H1 (cell line): ENCODE measurements around the gene MAML3. TPM values are rescaled to one million over a fixed set of nuclear protein-coding genes. Genes with fewer than 3 reads are reported as not detected.

Experiments
- CTCF ChIA-PET: fragments of 300-600 bp; sonication (Branson Sonifier 250); formaldehyde crosslinking; loops from one replicate; lab custom pipeline; 2021; ENCODE audit not compliant: partially characterized antibody; lab: Charles Lee
- POLR2A ChIA-PET: fragments of 300-600 bp; sonication (Branson Sonifier 250); formaldehyde crosslinking; loops from one replicate; lab custom pipeline; 2021; ENCODE audit warnings: inconsistent platforms; ENCODE audit not compliant: partially characterized antibody; lab: Charles Lee
- DNase-seq, 2 experiments: peaks; one replicate each; pipeline versions ENCODE4 v3.0.0 to v3.0.0-alpha.2; 2010 to 2022; ENCODE audit warnings: low spot score in 2 of 2, low read depth in 1 of 2, mixed read lengths in 1 of 2
- FAIRE-seq: peaks from 2 replicates; lab custom pipeline; 2011; peaks lifted over from hg19 to GRCh38; lab: Jason Lieb, UNC
- H2AFZ ChIP-seq: 2 replicates; pipeline ENCODE4 v1.8.1; 2012; ENCODE audit warnings: low read length, inconsistent platforms
- H2AK5ac ChIP-seq: 2 replicates; pipeline ENCODE4 v1.6.1; 2013; ENCODE audit warnings: low read depth, low read length
- H2BK120ac ChIP-seq: replicated peaks from 2 replicates; pipeline ENCODE3; 2013; ENCODE audit warnings: low read depth, low read length, inconsistent platforms
- H2BK12ac ChIP-seq: 2 replicates; pipeline ENCODE4 v1.6.1; 2013; ENCODE audit warnings: low read depth, low read length
- H2BK15ac ChIP-seq: 2 replicates; pipeline ENCODE4 v1.6.1; 2013; ENCODE audit warnings: low read length
- H2BK20ac ChIP-seq: 2 replicates; pipeline ENCODE4 v1.6.1; 2013; ENCODE audit warnings: low read length
- H2BK5ac ChIP-seq: 2 replicates; pipeline ENCODE4 v1.6.1; 2013; ENCODE audit warnings: low read depth, low read length
- H3K14ac ChIP-seq: 2 replicates; pipeline ENCODE4 v1.6.1; 2013; ENCODE audit warnings: inconsistent platforms; ENCODE audit not compliant: insufficient read length
- H3K18ac ChIP-seq: 2 replicates; pipeline ENCODE4 v1.6.1; 2013; ENCODE audit warnings: low read length; ENCODE audit errors: extremely low read depth
- H3K23ac ChIP-seq: 2 replicates; pipeline ENCODE4 v1.6.1; 2013; ENCODE audit warnings: inconsistent platforms; ENCODE audit not compliant: insufficient read length
- H3K23me2 ChIP-seq: 2 replicates; pipeline ENCODE4 v1.6.1; 2013; ENCODE audit warnings: low read depth, low read length
- H3K27ac ChIP-seq: 2 replicates; pipeline ENCODE4 v1.6.1; 2011; ENCODE audit warnings: low read depth, low read length, inconsistent platforms
- H3K27me3 ChIP-seq, 4 experiments: replicated peaks in 1 of 4; 1 replicate in 1 of 4; 2 replicates in 3 of 4; pipeline versions ENCODE4 v1.6.1 to v1.8.1; 2011 to 2013; ENCODE audit warnings: low read length in 3 of 4, mild to moderate bottlenecking in 3 of 4, inconsistent platforms in 2 of 4, mixed read lengths in 2 of 4, moderate library complexity in 1 of 4; ENCODE audit not compliant: control insufficient read depth in 3 of 4, insufficient read depth in 3 of 4; ENCODE audit errors: extremely low read depth in 1 of 4
- H3K36me3 ChIP-seq, 4 experiments: 2 replicates each; pipeline versions ENCODE4 v1.6.1 to v1.8.1; 2011 to 2013; ENCODE audit warnings: mild to moderate bottlenecking in 4 of 4, low read length in 3 of 4, moderate library complexity in 2 of 4, control low read depth in 1 of 4, inconsistent platforms in 1 of 4; ENCODE audit not compliant: insufficient read depth in 4 of 4, control insufficient read depth in 2 of 4
- H3K4ac ChIP-seq: replicated peaks from 2 replicates; pipeline ENCODE3; 2013; ENCODE audit warnings: low read length, low read depth, mixed read lengths, inconsistent platforms; ENCODE audit not compliant: insufficient read length
- H3K4me1 ChIP-seq, 4 experiments: replicated peaks in 1 of 4; 1 replicate in 1 of 4; 2 replicates in 3 of 4; pipeline versions ENCODE4 v1.6.1 to v1.8.1; 2011 to 2013; ENCODE audit warnings: low read length in 3 of 4, inconsistent platforms in 2 of 4, mixed read lengths in 1 of 4; ENCODE audit not compliant: insufficient read depth in 4 of 4, control insufficient read depth in 3 of 4
- H3K4me2 ChIP-seq, 2 experiments: 2 replicates each; pipeline versions ENCODE4 v1.6.1 to v1.8.1; 2011 to 2013; ENCODE audit warnings: low read depth in 2 of 2, low read length in 2 of 2, control low read depth in 1 of 2, inconsistent platforms in 1 of 2, mild to moderate bottlenecking in 1 of 2; ENCODE audit not compliant: insufficient read depth in 1 of 2
- H3K4me3 ChIP-seq, 4 experiments: fragments of 200-600, 300-600 bp in 1 of 4; sonication (generic), shearing (Covaris generic), sonication (Bioruptor Twin) in 1 of 4; 2 replicates each; pipeline versions ENCODE4 v1.5.1 to v1.8.1; 2011 to 2016; ENCODE audit warnings: low read length in 4 of 4, low read depth in 3 of 4, control low read depth in 2 of 4, inconsistent platforms in 2 of 4, mild to moderate bottlenecking in 2 of 4, mixed read lengths in 1 of 4, moderate library complexity in 1 of 4; ENCODE audit not compliant: insufficient read depth in 2 of 4; ENCODE audit errors: extremely low read depth in 1 of 4
- H3K56ac ChIP-seq: replicated peaks from 2 replicates; pipeline ENCODE3; 2013; ENCODE audit warnings: low read depth, mild to moderate bottlenecking, mixed read lengths, low read length, inconsistent platforms; ENCODE audit not compliant: insufficient read length
- H3K79me1 ChIP-seq: 2 replicates; pipeline ENCODE4 v1.6.1; 2013; ENCODE audit warnings: low read depth, low read length, control low read depth
- H3K79me2 ChIP-seq, 2 experiments: 2 replicates each; pipeline versions ENCODE4 v1.6.1 to v1.8.1; 2012 to 2013; ENCODE audit warnings: low read length in 2 of 2, mild to moderate bottlenecking in 2 of 2, inconsistent platforms in 1 of 2; ENCODE audit not compliant: insufficient read depth in 2 of 2, control insufficient read depth in 1 of 2
- H3K9ac ChIP-seq, 4 experiments: replicated peaks in 1 of 4; 1 replicate in 1 of 4; 2 replicates in 3 of 4; pipeline versions ENCODE4 v1.6.1 to v1.8.1; 2011 to 2013; ENCODE audit warnings: low read depth in 3 of 4, low read length in 3 of 4, control low read depth in 2 of 4, mild to moderate bottlenecking in 2 of 4, moderate library complexity in 2 of 4, inconsistent platforms in 1 of 4; ENCODE audit errors: extremely low read depth in 1 of 4
- H3K9me3 ChIP-seq, 2 experiments: 2 replicates each; pipeline versions ENCODE4 v1.6.1 to v1.8.1; 2012 to 2013; ENCODE audit warnings: mild to moderate bottlenecking in 2 of 2, moderate library complexity in 2 of 2, control low read depth in 1 of 2, inconsistent platforms in 1 of 2, low read depth in 1 of 2, low read length in 1 of 2, mixed read lengths in 1 of 2; ENCODE audit not compliant: insufficient read depth in 2 of 2
- H4K20me1 ChIP-seq, 2 experiments: replicated peaks in 1 of 2; 2 replicates each; pipeline versions ENCODE3 to v1.8.1; 2011 to 2013; ENCODE audit warnings: inconsistent platforms in 2 of 2, low read length in 2 of 2, mild to moderate bottlenecking in 1 of 2; ENCODE audit not compliant: insufficient read depth in 2 of 2, control insufficient read depth in 1 of 2
- H4K5ac ChIP-seq: 2 replicates; pipeline ENCODE4 v1.6.1; 2013; ENCODE audit warnings: low read length, low read depth, mixed read lengths, inconsistent platforms; ENCODE audit not compliant: insufficient read length
- H4K8ac ChIP-seq: 2 replicates; pipeline ENCODE4 v1.8.0; 2013; ENCODE audit warnings: mild to moderate bottlenecking, moderate library complexity, low read length, inconsistent platforms; ENCODE audit not compliant: insufficient read depth; ENCODE audit errors: extremely low read depth
- H4K91ac ChIP-seq: replicated peaks from 2 replicates; pipeline ENCODE3; 2013; ENCODE audit warnings: low read length, mixed read lengths, inconsistent platforms; ENCODE audit not compliant: insufficient read length
- BACH1 ChIP-seq: IDR thresholded peaks from 2 replicates; pipeline ENCODE4 v1.6.1; 2012; ENCODE audit warnings: low read length, improper control_type of control experiment
- BCL11A ChIP-seq, 2 experiments: IDR thresholded peaks; one replicate each; pipeline ENCODE4 v1.6.1; 2011; ENCODE audit warnings: low read depth in 2 of 2, low read length in 2 of 2, mild to moderate bottlenecking in 2 of 2
- FOSL1 ChIP-seq: IDR thresholded peaks from 2 replicates; pipeline ENCODE4 v1.6.1; 2011; ENCODE audit warnings: mild to moderate bottlenecking, low read depth, low read length, moderate library complexity; ENCODE audit not compliant: insufficient read depth
- GTF2F1 ChIP-seq: IDR thresholded peaks from 2 replicates; pipeline ENCODE4 v1.6.1; 2012; ENCODE audit warnings: low read depth, low read length, improper control_type of control experiment, borderline replicate concordance
- KDM4A ChIP-seq: IDR thresholded peaks from one replicate; pipeline ENCODE4 v1.7.1; 2012; ENCODE audit warnings: low read depth, mild to moderate bottlenecking, moderate library complexity, low read length, inconsistent platforms; ENCODE audit not compliant: severe bottlenecking
- PHF8 ChIP-seq: fragments of 200-600 bp; sonication (generic); conservative IDR thresholded peaks from 2 replicates; pipeline ENCODE4 v1.7.1; 2012; ENCODE audit warnings: low read depth, mild to moderate bottlenecking, inconsistent platforms, low read length, moderate library complexity
- POU5F1 ChIP-seq: IDR thresholded peaks from 2 replicates; pipeline ENCODE4 v1.6.1; 2011; ENCODE audit warnings: low read depth, mild to moderate bottlenecking, low read length, moderate library complexity
- RXRA ChIP-seq: IDR thresholded peaks from 2 replicates; pipeline ENCODE4 v1.6.1; 2011; ENCODE audit warnings: low read depth, mild to moderate bottlenecking, low read length, moderate library complexity; ENCODE audit not compliant: insufficient read depth
- SIN3A ChIP-seq, 2 experiments: IDR thresholded peaks in 1 of 2; conservative IDR thresholded peaks in 1 of 2; 2 replicates each; pipeline ENCODE4 v1.6.1; 2011 to 2012; ENCODE audit warnings: low read length in 2 of 2, improper control_type of control experiment in 1 of 2, low read depth in 1 of 2, mild to moderate bottlenecking in 1 of 2
- SRF ChIP-seq: IDR thresholded peaks from 2 replicates; pipeline ENCODE4 v1.6.1; 2011; ENCODE audit warnings: mild to moderate bottlenecking, low read depth, low read length, moderate library complexity
- YY1 ChIP-seq: IDR thresholded peaks from 2 replicates; pipeline ENCODE4 v1.6.1; 2011; ENCODE audit warnings: low read depth, mild to moderate bottlenecking, low read length
- polyA plus RNA-seq, 7 experiments: library from polyadenylated mRNA; depleted of rRNA in 3 of 7; stranded (reverse) in 5 of 7; unstranded in 2 of 7; fragments of >200 nt in 5 of 7; fragments of 200-250 nt in 2 of 7; gene quantifications; 1 replicate in 5 of 7; 2 replicates in 1 of 7; 4 replicates in 1 of 7; pipeline versions ENCODE4 v1.2.1 to v1.2.3, GENCODE V29; 2011 to 2013; ENCODE audit warnings: missing spikeins in 2 of 7, mixed read lengths in 2 of 7
- total RNA-seq: library from RNA; stranded (reverse); fragmentation: NEBNext Ultra II Directional; extraction: Animal tissue kit (Norgen Biotek cat#: 25700); gene quantifications from 2 replicates; pipeline ENCODE4 v1.2.1, GENCODE V29; 2021

Gene MAML3
- total and polyA plus RNA-seq, 2 of the 8 experiments (the other 6 are each of a cell fraction or from before 2014, with no cell fraction given) = 2.1 to 5.7 TPM

GRCh38 chr4:139972305-139972704 is 181.7 kb downstream of the MAML3 start:
- ChIA-PET POLR2A (interaction anchor here (1.2 kb wide), 1 partner anchor 236 kb away, joined by 3 read pairs; no protein-coding TSS in a partner anchor), CTCF (interaction anchor here (0.7 kb wide), 1 partner anchor 739 kb away, joined by 3 read pairs; no protein-coding TSS in a partner anchor)
- Histone ChIP-seq H3K27ac (no peak overlapping the region), H4K20me1 (peaks cover 2 to 9% of the 10 kb centered on the region in 2 experiments), H3K23me2 (no peaks in the 10 kb centered on the region; the same call in 1 of the 2 replicates), H3K56ac (no peak overlapping the region), H3K36me3 (no peaks in the 10 kb centered on the region), H2AK5ac (no peak overlapping the region), H3K27me3 (peaks cover 43 to 87% (median 69%) of the 10 kb centered on the region in 4 experiments), H3K18ac (no peak overlapping the region), H3K23ac (no peak overlapping the region), H3K79me1 (no peaks in the 10 kb centered on the region), H2BK20ac (no peak overlapping the region), H3K14ac (no peak overlapping the region), H3K9me3 (no peaks in the 10 kb centered on the region), H2BK120ac (no peak overlapping the region), H4K91ac (no peak overlapping the region), H3K4me1 (no peaks in the 10 kb centered on the region), H4K8ac (no peak overlapping the region), H3K4ac (no peak overlapping the region), H3K9ac (no peak overlapping the region), H3K79me2 (no peaks in the 10 kb centered on the region)
- no peak for FAIRE-seq
- DNase-seq = no peak
- TF ChIP-seq KDM4A (no peak), BCL11A (IDR thresholded peaks at IDR 0.05; ENCODE audit: low read depth in 2 of 2, low read length in 2 of 2) (no peak), SRF (no peak), BACH1 (no peak), PHF8 (no peak), FOSL1 (no peak), POU5F1 (no peak), GTF2F1 (no peak), RXRA (no peak), YY1 (no peak), SIN3A (conservative IDR thresholded peaks at IDR 0.05 in 1 of 2, IDR thresholded peaks at IDR 0.05 in 1 of 2; ENCODE audit: low read depth in 1 of 2, low read length in 2 of 2) (no peak)
- TF ChIP-seq, all 59 proteins: peak for 0
- Histone ChIP-seq H2BK12ac (no peak overlapping the region), H2BK5ac (no peak overlapping the region), H2AFZ (no peak overlapping the region), H3K4me3 (no peak overlapping the region), H4K5ac (no peak overlapping the region), H3K4me2 (no peak overlapping the region), H2BK15ac (no peak overlapping the region)
